ENCODE measurements around the gene PKLR.

Gene PKLR

GRCh38 chr1:155282488-155283091 lies 18.6 kb downstream of the PKLR start:
- no peak for DNase-seq

- DNase-seq = no peak
Measured at GRCh38 chr1:155279268-155279667, 22.0 kb downstream of the PKLR start.

GRCh38 chr1:155278689-155279160 lies 22.5 kb downstream of the PKLR start:
- no peak for DNase-seq

GRCh38 chr1:155277902-155278688 lies 23.1 kb downstream of the PKLR start:
- DNase-seq = peak; percentile 24 to 43

- peak; percentile 97 for DNase-seq
Measured at GRCh38 chr1:155277070-155277901, 24.0 kb downstream of the PKLR start, which contains the start of gene HCN3. TSS of gene HCN3 (plus strand) at chr1:155277463. CDS start at chr1:155277591, 128 bp downstream.

- peak; percentile 93 to 95 for DNase-seq
Measured at GRCh38 chr1:155273343-155274245, 27.6 kb downstream of the PKLR start, which contains the start of gene CLK2. TSS of gene CLK2 (minus strand) at chr1:155273504. CDS start at chr1:155270977, 2,527 bp downstream.

- DNase-seq = peak; percentile 62 to 73
Measured at GRCh38 chr1:155272466-155273342, 28.5 kb downstream of the PKLR start.

- DNase-seq = no peak
Measured at GRCh38 chr1:155269381-155269780, 31.9 kb downstream of the PKLR start.

- DNase-seq = no peak
Measured at GRCh38 chr1:155268630-155269029, 32.6 kb downstream of the PKLR start.

- no peak for DNase-seq
Measured at GRCh38 chr1:155267373-155267772, 33.9 kb downstream of the PKLR start.

- DNase-seq = no peak
Measured at GRCh38 chr1:155266553-155266952, 34.7 kb downstream of the PKLR start.

- DNase-seq = no peak
Measured at GRCh38 chr1:155263067-155263466, 38.2 kb downstream of the PKLR start.

- peak; percentile 94 for DNase-seq
Measured at GRCh38 chr1:155261852-155262673, 39.2 kb downstream of the PKLR start, which contains the start of gene SCAMP3. TSS of gene SCAMP3 (minus strand) at chr1:155262360. CDS start at chr1:155262151, 209 bp downstream.

- DNase-seq = no peak
Measured at GRCh38 chr1:155261493-155261851, 39.8 kb downstream of the PKLR start.

- no peak for DNase-seq
Measured at GRCh38 chr1:155260276-155260675, 41.0 kb downstream of the PKLR start.

GRCh38 chr1:155256058-155256852 lies 45.0 kb downstream of the PKLR start:
- no peak for DNase-seq

- peak; percentile 67 to 79 for DNase-seq
Measured at GRCh38 chr1:155255243-155256007, 45.8 kb downstream of the PKLR start, which contains the start of gene ENTREP3. TSS of gene ENTREP3 (minus strand) at chr1:155255483. CDS start at chr1:155254877, 606 bp downstream.

GRCh38 chr1:155254714-155255242 lies 46.5 kb downstream of the PKLR start:
- no peak for DNase-seq
